GM12891 (cell line): Measurements from ENCODE around the gene PRKAB1.
A peak's percentile ranks its signal among the peaks of the same experiment; 100 is the strongest.

ENCODE experiments used
- DNase-seq: peaks from one replicate; pipeline ENCODE4 v3.0.0; 2011; ENCODE audit warnings: low spot score; ENCODE audit not compliant: insufficient read length
- FAIRE-seq: peaks from 2 replicates; lab custom pipeline; 2011; peaks lifted over from hg19 to GRCh38; lab: Jason Lieb, UNC
- PAX5 ChIP-seq: IDR thresholded peaks from 2 replicates; pipeline ENCODE4 v1.6.1; 2011; ENCODE audit warnings: low read length, moderate library complexity, mild to moderate bottlenecking; ENCODE audit not compliant: insufficient read depth, severe bottlenecking
- POLR2A ChIP-seq: IDR thresholded peaks from 2 replicates; pipeline ENCODE4 v1.6.1; 2011; ENCODE audit warnings: low read depth, low read length, control low read depth
- POLR2AphosphoS5 ChIP-seq: IDR thresholded peaks from 2 replicates; pipeline ENCODE4 v1.6.1; 2011; ENCODE audit warnings: low read depth, low read length, control low read depth
- POU2F2 ChIP-seq: IDR thresholded peaks from 2 replicates; pipeline ENCODE4 v1.6.1; 2011; ENCODE audit warnings: low read depth, mild to moderate bottlenecking, control low read depth, low read length, moderate library complexity
- SPI1 ChIP-seq: IDR thresholded peaks from 2 replicates; pipeline ENCODE4 v1.6.1; 2011; ENCODE audit warnings: low read depth, low read length, control low read depth
- TAF1 ChIP-seq: IDR thresholded peaks from 2 replicates; pipeline ENCODE4 v1.6.1; 2011; ENCODE audit warnings: low read depth, low read length, control low read depth

PRKAB1 gene

GRCh38 chr12:119673634-119674033 lies 5.7 kb downstream of the PRKAB1 start:
- DNase-seq (no peak), FAIRE-seq (no peak)
- TF ChIP-seq PAX5 (no peak), POLR2AphosphoS5 (no peak)

- DNase-seq (no peak), FAIRE-seq (no peak)
- TF ChIP-seq POLR2AphosphoS5 (no peak), POU2F2 (no peak), SPI1 (no peak), PAX5 (no peak), TAF1 (no peak), POLR2A (no peak)
Measured at GRCh38 chr12:119674560-119674959, 6.6 kb downstream of the PRKAB1 start.

- TF ChIP-seq POLR2AphosphoS5 = no peak
- TF ChIP-seq POLR2A = no peak
- TF ChIP-seq PAX5 = no peak
- TF ChIP-seq TAF1 = no peak
- no peak for TF ChIP-seq SPI1
- no peak for TF ChIP-seq POU2F2
- DNase-seq (no peak), FAIRE-seq (no peak)
Measured at GRCh38 chr12:119676022-119676421, 8.1 kb downstream of the PRKAB1 start.

GRCh38 chr12:119676573-119676972 lies 8.6 kb downstream of the PRKAB1 start:
- TF ChIP-seq POLR2A = no peak
- no peak for TF ChIP-seq SPI1
- no peak for TF ChIP-seq PAX5
- no peak for TF ChIP-seq TAF1
- TF ChIP-seq POU2F2 = no peak
- no peak for TF ChIP-seq POLR2AphosphoS5
- no peak for FAIRE-seq
- DNase-seq = no peak

GRCh38 chr12:119678459-119678858 lies 10.5 kb downstream of the PRKAB1 start:
- FAIRE-seq (no peak), DNase-seq (no peak)
- no peak for TF ChIP-seq POLR2AphosphoS5
- no peak for TF ChIP-seq PAX5

- TF ChIP-seq SPI1 = no peak
- TF ChIP-seq TAF1 = no peak
- TF ChIP-seq POU2F2 = no peak
- no peak for TF ChIP-seq POLR2A
- no peak for DNase-seq
- no peak for FAIRE-seq
Measured at GRCh38 chr12:119679081-119679480, 11.1 kb downstream of the PRKAB1 start.

- DNase-seq (no peak), FAIRE-seq (no peak)
- no peak for TF ChIP-seq TAF1
- TF ChIP-seq POLR2A = no peak
- no peak for TF ChIP-seq PAX5
- no peak for TF ChIP-seq POLR2AphosphoS5
- TF ChIP-seq POU2F2 = no peak
- TF ChIP-seq SPI1 = no peak
Measured at GRCh38 chr12:119679490-119679889, 11.6 kb downstream of the PRKAB1 start.

- TF ChIP-seq TAF1 = no peak
- no peak for TF ChIP-seq SPI1
- TF ChIP-seq POLR2A = no peak
- no peak for TF ChIP-seq POLR2AphosphoS5
- no peak for TF ChIP-seq PAX5
- no peak for TF ChIP-seq POU2F2
- FAIRE-seq = no peak
- DNase-seq = no peak
Measured at GRCh38 chr12:119681111-119681510, 13.2 kb downstream of the PRKAB1 start.

GRCh38 chr12:119681728-119682638 lies 14.1 kb downstream of the PRKAB1 start:
- FAIRE-seq (peak; percentile 20), DNase-seq (no peak)
- TF ChIP-seq SPI1 (no peak), TAF1 (peak; percentile 27; the same call in 1 of the 2 replicates)

GRCh38 chr12:119682639-119683252 lies 14.8 kb downstream of the PRKAB1 start:
- no peak for FAIRE-seq

GRCh38 chr12:119683413-119683812 lies 15.5 kb downstream of the PRKAB1 start:
- FAIRE-seq (no peak), DNase-seq (no peak)
- TF ChIP-seq TAF1 = no peak
- no peak for TF ChIP-seq POU2F2
- TF ChIP-seq PAX5 = no peak
- no peak for TF ChIP-seq SPI1
- TF ChIP-seq POLR2A = no peak
- TF ChIP-seq POLR2AphosphoS5 = no peak

More at GRCh38 chr12:119682639-119683252, 14.8 kb downstream of the PRKAB1 start:
- DNase-seq = no peak
- TF ChIP-seq POLR2AphosphoS5 = no peak
- TF ChIP-seq SPI1 = peak; percentile 31; the same call in 1 of the 2 replicates
